UCSD-AML1 (cell line): ENCODE measurements around the gene OBSCN.

Experiments used
- DNase-seq: peaks from one replicate; lab custom pipeline; 2025; ENCODE audit not compliant: unreplicated experiment; lab: John Stamatoyannopoulos, UW

Gene OBSCN

DNA sequence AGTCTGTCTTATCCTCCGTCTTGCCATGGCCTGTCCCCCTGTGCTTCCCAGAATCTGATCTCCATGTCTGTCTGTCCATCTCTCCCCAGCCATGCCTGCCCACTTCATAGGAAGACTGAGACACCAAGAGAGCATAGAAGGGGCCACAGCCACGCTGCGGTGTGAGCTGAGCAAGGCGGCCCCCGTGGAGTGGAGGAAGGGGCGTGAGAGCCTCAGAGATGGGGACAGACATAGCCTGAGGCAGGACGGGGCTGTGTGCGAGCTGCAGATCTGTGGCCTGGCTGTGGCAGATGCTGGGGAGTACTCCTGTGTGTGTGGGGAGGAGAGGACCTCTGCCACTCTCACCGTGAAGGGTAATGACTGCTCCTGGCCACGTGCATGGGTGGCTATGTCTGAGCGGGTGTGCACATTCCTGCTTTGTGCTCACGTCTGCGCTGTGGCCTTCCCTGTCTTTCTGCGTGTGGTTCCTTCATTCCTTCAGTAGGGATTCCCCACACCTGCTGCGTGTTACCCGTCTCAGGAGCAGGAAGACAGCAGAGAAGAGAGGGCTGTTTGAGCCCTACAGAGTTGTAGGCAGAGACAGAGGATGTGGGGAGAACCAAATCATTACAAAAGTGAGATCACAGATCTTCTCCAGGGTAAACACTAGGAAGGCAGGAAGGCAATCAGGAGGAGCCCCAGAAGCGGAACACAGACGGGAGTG, 80.8 kb downstream of the OBSCN start:
- DNase-seq = no peak

DNA sequence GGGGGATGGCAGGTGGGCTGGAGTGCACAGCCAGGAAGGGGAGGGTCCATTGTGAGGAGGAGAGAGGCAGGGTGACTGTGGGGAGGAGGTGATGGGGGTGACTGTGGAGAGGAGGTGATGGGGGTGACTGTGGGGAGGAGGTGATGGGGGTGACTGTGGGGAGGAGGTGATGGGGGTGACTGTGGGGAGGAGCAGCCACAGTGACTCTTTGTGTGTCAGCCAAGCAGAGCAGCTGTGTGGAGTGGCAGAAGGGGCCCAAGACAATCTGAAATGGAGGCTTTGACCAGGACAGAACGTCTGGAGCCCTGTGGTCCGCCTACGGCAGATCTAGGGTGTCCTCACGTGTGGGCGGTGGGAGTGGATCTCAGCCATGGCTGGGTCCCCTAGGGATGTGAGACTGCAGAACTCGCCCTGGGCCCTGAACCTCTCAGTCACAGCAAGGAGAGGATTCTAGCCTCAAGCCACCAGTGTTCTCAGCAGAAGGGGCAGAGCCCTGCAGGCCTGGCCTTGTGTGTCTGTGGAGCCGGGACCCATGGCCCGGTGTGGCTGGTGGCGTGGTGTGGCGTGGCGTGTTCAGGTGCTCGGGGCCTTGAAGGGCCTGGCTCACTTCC, 81.5 kb downstream of the OBSCN start:
- DNase-seq = no peak

DNA sequence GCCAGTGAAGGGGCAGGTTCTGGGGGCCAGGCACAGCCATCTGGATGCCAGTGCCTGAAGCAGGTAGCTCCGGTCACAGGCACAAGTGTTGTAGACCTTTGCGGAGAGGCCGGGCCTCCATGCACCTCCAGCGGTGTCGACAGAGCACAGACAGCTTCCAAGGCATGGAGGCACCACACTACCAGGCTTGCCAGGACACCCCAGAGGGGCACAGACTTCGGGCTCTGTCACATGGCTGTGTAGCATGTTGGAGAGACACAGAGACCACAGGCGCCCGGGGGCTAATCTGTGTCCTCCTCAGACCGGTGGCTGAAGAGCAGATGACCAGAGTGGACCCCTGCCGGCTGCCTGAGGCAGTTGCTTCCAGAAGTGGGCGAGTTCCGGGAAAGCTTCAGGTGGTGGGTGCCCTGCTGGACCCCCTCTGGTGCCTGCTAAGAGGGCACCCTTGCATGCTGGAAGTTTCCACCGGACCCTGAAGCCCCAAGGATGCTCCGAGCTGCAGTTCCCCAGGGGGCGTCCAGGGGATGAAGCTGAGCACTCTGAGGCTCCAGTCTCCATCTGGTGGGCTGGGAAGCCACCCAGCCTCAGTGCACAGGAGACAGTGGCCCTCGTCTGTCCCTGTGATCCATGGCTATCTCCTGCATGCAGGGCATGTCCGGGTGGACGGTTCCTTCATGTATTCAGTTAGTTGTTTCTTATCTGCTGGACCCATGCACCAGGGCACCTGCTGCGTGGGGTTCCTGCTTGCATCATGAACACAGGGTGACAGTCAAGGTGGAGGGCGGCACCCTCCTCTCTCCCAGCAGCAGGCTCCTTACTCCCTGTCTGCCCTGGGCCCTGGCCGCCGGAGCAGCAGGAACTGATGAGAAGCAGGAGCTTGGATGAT, 82.4 kb downstream of the OBSCN start:
- no peak for DNase-seq

DNA sequence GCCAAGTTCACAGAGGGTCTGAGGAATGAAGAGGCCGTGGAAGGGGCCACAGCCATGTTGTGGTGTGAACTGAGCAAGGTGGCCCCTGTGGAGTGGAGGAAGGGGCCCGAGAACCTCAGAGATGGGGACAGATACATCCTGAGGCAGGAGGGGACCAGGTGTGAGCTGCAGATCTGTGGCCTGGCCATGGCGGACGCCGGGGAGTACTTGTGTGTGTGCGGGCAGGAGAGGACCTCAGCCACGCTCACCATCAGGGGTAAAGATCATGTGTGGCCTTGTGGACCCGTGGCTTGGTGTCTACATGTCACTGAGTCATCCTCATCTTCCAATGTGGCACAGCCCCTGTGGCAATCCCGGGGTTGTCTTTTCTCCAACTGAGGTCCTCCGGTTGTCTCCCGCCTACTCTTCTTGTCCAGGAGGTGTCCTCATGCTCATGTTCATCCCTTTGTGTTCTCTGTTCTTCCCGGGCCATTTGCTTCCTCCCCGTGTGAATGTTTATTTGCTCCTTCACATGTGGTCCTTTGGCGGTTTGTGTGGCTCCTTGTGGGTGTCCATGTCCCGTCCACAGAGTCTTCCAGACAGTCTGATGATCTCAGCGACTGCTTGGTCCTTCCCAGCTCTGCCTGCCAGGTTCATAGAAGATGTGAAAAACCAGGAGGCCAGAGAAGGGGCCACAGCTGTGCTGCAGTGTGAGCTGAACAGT, 84.2 kb downstream of the OBSCN start:
- no peak for DNase-seq

DNA sequence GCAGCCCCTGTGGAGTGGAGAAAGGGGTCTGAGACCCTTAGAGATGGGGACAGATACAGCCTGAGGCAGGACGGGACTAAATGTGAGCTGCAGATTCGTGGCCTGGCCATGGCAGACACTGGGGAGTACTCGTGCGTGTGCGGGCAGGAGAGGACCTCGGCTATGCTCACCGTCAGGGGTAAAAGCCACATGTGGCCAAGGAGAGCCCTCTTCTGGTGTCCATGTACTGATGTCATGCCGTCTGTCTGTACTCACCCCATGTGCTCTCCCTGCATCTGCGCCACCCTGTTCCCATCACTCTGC, 84.7 kb downstream of the OBSCN start:
- no peak for DNase-seq

DNA sequence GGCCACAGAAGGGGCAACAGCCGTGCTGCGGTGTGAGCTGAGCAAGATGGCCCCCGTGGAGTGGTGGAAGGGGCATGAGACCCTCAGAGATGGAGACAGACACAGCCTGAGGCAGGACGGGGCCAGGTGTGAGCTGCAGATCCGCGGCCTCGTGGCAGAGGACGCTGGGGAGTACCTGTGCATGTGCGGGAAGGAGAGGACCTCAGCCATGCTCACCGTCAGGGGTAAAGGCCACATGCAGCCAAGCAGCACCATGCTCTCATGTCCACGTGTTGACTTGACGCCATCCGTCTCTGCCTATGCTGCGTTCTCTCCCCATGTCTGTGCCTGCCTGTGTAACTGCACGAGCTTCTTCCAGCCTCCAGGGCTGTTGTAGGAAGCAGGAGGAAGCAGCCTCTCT, 85.5 kb downstream of the OBSCN start:
- no peak for DNase-seq

DNA sequence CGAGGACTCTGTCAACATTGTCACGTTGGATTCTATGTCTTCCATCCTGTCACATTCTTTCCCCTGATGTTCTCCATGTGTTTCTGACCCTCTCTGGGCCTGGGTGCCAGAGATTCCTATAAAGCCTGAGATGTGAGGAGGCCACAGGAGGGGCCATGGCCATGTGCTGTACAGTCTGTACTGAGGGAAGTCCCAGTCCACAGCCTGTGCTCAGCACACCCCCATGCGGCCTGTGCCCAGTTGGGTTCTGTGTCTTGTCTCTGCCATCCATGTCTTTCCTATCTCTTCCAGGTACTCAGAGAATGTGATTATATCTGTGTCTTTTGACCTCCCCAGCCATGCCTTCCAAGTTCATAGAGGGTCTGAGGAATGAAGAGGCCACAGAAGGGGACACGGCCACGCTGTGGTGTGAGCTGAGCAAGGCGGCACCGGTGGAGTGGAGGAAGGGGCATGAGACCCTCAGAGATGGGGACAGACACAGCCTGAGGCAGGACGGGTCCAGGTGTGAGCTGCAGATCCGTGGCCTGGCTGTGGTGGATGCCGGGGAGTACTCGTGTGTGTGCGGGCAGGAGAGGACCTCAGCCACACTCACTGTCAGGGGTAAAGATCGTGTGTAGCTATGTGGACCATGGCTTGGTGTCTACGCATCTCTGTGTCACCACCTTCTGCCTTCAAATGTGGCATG, 86.1 kb downstream of the OBSCN start:
- DNase-seq = no peak

DNA sequence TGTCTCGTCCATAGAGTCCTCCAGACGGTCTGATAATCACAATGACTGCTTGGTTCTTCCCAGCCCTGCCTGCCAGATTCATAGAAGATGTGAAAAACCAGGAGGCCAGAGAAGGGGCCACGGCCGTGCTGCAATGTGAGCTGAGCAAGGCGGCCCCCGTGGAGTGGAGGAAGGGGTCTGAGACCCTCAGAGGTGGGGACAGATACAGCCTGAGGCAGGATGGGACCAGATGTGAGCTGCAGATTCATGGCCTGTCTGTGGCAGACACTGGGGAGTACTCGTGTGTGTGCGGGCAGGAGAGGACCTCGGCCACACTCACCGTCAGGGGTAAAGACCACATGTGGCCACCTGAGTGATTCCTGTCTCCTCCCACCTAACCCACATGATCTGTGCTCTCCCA, 86.9 kb downstream of the OBSCN start:
- DNase-seq = no peak

DNA sequence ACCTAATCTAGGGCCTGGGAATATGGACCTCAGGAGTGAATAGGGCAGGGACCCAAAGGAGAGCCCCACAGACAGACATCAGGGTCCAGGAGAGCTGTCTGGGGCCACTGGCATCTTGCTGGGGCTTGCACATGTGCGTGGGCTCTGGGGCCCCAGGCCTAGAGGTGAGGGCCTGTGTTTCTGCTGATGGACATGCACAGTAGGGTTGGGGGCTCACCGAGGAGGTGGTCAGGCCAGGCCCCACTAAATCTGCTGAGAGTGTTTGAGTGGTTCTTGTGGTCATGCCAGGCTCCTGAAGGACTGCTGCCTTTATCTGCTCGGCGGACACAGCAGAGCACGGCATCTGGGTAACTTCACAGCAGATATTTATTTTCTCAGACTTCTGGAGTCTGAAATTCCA, 87.4 kb downstream of the OBSCN start:
- no peak for DNase-seq

DNA sequence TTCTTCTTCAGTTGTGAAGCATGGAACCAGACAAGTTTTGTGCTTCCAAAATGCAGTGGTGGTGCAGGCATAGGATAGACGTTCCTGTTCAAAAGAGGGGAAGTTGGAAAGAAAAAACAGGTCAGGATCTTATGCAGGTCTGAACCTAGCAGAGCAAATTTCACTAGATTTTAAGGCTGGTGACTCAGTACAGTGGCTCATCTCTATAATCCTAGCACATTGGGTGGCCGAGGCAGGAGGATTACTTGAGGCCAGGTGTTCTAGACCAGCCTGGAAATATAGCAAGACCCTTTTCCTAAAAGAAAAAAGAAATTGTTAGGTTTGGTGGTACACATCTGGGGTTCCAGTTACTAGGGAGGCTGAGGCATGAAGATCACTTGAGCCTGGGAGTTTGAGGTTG, 88.1 kb downstream of the OBSCN start:
- DNase-seq = no peak

DNA sequence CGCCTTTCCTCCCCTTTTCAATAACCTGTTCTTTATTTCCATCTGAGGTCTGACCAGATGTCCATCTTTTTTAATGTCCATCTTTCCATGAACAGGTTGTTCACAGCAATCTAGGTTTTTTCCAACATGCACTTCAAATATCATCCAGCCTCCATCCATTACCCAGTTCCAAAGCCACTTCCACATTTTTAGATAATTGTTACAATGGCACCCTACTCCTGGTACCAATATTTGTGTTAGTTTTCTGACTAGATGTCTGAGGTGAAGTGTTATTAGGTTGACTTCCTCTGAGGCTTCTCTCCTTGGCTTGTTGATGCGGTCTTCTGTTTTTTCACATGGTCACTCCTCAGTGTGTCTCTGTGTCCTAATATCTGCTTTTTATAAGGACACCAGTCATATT, 89.4 kb downstream of the OBSCN start:
- no peak for DNase-seq

DNA sequence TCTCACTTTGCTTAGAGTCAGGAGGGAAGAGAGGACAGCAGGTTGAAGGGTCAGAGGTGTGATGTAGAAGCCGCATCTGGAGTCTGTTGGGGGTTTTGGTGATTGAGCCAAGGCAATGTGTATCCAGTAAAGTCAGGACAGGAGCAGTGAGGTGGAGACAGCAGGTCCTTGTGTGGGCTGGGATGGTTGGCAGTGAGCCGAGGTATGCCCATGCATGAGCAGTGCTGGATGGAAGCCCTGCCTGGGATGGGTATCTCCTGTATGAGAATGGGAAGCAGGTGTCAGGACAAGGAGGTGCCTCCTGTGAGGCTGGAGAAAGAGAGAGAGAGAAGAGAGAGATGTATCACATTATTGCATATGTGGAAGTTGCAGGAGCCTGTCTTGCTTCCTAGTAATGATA, 90.0 kb downstream of the OBSCN start:
- DNase-seq = no peak

DNA sequence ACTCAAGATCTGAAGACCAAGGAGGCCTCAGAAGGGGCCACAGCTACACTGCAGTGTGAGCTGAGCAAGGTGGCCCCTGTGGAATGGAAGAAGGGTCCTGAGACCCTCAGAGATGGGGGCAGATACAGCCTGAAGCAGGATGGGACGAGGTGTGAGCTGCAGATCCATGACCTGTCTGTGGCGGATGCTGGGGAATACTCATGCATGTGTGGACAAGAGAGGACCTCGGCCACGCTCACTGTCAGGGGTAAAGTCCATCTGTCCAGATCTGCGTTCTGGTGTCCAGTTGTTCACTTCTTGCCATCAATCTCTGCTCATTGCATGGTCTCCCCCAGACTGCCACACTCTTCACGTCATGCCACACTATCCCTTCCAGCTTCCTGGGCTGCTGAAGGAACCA, 90.6 kb downstream of the OBSCN start:
- no peak for DNase-seq

DNA sequence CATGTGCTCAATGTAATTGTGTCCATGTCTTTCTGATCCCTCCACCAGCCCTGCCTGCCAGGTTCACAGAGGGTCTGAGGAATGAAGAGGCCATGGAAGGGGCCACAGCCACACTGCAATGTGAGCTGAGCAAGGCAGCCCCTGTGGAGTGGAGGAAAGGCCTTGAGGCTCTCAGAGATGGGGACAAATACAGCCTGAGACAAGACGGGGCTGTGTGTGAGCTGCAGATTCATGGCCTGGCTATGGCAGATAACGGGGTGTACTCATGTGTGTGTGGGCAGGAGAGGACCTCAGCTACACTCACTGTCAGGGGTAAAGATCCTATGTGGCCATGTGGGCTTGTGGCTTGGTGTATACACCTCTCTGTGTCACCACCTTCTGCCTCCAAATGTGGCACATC, 91.4 kb downstream of the OBSCN start:
- DNase-seq = no peak

DNA sequence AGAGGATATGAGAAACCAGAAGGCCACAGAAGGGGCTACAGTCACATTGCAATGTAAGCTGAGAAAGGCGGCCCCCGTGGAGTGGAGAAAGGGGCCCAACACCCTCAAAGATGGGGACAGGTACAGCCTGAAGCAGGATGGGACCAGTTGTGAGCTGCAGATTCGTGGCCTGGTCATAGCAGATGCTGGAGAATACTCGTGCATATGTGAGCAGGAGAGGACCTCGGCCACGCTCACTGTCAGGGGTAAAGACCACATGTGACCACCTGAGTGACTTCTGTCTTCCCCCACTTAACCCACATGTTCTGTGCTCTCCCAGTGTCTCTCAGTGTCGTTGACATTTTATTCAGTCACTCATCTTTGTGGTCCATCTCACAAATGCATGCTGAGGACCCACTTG, 92.1 kb downstream of the OBSCN start:
- no peak for DNase-seq

DNA sequence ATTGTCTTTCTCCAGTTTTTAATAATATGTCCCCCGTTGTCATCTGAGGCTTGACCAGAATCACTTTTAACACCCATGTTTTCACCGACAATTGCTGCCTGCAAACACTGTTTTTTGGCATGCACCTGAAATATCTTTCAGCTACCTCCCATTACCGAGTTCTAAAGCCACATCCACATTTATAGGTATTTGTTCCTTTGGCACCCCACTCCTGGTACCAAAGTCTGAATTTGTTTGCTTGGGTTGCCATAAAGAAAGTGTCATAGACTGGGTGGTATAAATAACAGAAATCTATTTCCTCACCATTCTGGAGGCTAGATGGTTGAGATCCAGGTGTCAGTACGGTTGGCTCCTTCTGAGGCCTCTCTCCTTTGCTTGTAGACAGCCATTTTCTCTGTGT, 94.2 kb downstream of the OBSCN start:
- no peak for DNase-seq

DNA sequence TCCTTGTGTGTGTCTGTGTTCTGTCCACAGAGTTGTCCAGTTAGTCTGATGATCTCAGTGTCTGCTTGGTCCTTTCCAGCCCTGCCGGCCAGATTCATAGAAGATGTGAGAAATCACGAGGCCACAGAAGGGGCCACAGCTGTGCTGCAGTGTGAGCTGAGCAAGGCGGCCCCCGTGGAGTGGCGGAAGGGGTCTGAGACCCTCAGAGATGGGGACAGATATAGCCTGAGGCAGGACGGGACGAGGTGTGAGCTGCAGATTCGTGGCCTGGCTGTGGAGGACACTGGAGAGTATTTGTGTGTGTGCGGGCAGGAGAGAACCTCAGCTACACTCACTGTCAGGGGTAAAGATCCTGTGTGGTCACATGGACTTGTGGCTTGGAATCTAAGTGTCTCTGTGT, 95.8 kb downstream of the OBSCN start:
- DNase-seq = no peak

DNA sequence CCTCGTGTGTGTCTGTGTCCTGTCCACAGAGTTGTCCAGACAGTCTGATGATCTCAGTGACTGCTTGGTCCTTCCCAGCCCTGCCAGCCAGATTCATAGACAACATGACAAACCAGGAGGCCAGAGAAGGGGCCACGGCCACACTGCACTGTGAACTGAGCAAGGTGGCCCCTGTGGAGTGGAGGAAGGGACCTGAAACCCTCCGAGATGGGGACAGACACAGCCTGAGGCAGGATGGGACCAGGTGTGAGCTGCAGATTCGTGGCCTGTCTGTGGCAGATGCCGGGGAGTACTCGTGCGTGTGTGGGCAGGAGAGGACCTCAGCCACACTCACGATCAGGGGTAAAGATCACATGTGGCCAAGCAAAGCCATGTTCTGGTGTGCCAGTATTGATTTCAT, 96.4 kb downstream of the OBSCN start:
- DNase-seq = no peak

DNA sequence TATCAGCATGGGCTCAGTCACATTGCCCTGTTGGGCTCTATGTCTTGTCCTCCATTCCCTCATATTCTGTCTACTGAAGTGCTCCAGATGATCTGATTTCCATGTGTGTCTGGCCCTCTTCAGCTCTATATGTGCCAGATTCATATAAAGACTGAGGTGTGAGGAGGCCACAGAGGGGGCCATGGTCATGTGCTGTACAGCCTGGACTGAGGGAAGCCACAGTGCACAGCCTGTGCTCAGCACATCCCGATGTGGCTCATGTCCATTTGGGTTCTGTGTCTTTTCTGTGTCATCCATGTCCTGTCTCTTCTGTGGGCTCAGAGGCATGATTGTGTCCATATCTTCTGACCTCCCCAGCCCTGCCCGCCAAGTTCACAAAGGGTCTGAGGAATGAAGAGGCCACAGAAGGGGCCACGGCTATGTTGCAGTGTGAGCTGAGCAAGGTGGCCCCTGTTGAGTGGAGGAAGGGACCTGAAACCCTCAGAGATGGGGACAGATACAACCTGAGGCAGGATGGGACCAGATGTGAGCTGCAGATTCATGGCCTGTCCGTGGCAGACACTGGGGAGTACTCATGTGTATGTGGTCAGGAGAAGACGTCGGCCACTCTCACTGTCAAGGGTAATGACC, 97.0 kb downstream of the OBSCN start:
- no peak for DNase-seq

DNA sequence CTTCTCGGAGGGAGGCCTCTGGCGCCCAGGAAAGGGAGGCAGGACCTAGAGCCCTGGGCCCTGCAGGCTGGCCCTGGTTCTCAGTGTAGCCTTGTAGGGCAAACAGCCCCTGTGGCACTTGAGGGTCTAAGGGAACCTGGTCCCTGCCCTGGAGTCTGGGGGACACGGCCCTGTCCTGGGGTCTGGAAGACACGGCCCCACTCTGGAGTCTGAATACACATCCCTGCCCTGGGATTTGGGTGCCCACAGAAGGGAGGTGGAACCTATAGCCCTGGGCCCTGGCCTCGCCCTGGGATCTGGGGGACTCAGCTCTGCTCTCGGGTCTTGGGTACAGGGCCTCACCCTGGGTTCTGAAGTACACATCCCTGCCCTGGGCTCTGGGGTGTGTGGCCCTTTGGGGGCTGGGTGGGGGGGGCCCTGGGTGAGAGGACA, 97.9 kb downstream of the OBSCN start:
- DNase-seq = no peak
